ENCODE measurements around the gene PSMD4. TPM values are rescaled to one million over a fixed set of nuclear protein-coding genes. Genes with fewer than 3 reads are reported as not detected.

PSMD4 gene
- total and polyA plus RNA-seq, 2 of the 8 experiments (the other 6 are each of a cell fraction or from before 2014, with no cell fraction given), result 216 to 284 TPM

GRCh38 chr1:151265446-151266236, 11.1 kb downstream of the PSMD4 start:
- Histone ChIP-seq H3K36me3 (ENCODE audit: control insufficient read depth in 2 of 4, insufficient read depth in 4 of 4, low read length in 3 of 4) (peaks cover 15 to 59% (median 38%) of the 10 kb centered on the region in 4 experiments; a peak in 7 of 8 replicates), H3K9ac (replicated peaks in 1 of 4; ENCODE audit: extremely low read depth in 1 of 4, low read depth in 3 of 4, low read length in 3 of 4) (no peak overlapping the region), H3K27ac (ENCODE audit: low read depth, low read length) (no peak overlapping the region), H2BK5ac (ENCODE audit: low read depth, low read length) (no peak overlapping the region), H3K4me1 (replicated peaks in 1 of 4; ENCODE audit: control insufficient read depth in 3 of 4, insufficient read depth in 4 of 4, low read length in 3 of 4) (no peaks in the 10 kb centered on the region; a peak in 1 of 7 replicates), H3K56ac (replicated peaks; ENCODE audit: insufficient read length, low read depth, low read length) (no peak overlapping the region), H2AFZ (ENCODE audit: low read length) (no peak overlapping the region), H2AK5ac (ENCODE audit: low read depth, low read length) (no peak overlapping the region), H2BK12ac (ENCODE audit: low read depth, low read length) (no peak overlapping the region), H2BK20ac (ENCODE audit: low read length) (no peak overlapping the region), H3K79me1 (ENCODE audit: low read depth, low read length) (no peaks in the 10 kb centered on the region), H4K91ac (replicated peaks; ENCODE audit: insufficient read length, low read length) (no peak overlapping the region), H4K5ac (ENCODE audit: insufficient read length, low read depth, low read length) (no peak overlapping the region), H4K8ac (ENCODE audit: extremely low read depth, insufficient read depth, low read length) (no peak overlapping the region), H3K18ac (ENCODE audit: extremely low read depth, low read length) (no peak overlapping the region), H3K9me3 (ENCODE audit: insufficient read depth in 2 of 2, low read depth in 1 of 2, low read length in 1 of 2) (no peaks in the 10 kb centered on the region), H3K4ac (replicated peaks; ENCODE audit: insufficient read length, low read depth, low read length) (no peak overlapping the region), H3K27me3 (replicated peaks in 1 of 4; ENCODE audit: control insufficient read depth in 3 of 4, extremely low read depth in 1 of 4, insufficient read depth in 3 of 4, low read length in 3 of 4) (no peaks in the 10 kb centered on the region), H4K20me1 (replicated peaks in 1 of 2; ENCODE audit: control insufficient read depth in 1 of 2, insufficient read depth in 2 of 2, low read length in 2 of 2) (peaks cover 2 to 3% of the 10 kb centered on the region in 2 experiments), H2BK15ac (ENCODE audit: low read length) (no peak overlapping the region), H3K23me2 (ENCODE audit: low read depth, low read length) (no peaks in the 10 kb centered on the region), H3K14ac (ENCODE audit: insufficient read length) (no peak overlapping the region), H3K79me2 (ENCODE audit: control insufficient read depth in 1 of 2, insufficient read depth in 2 of 2, low read length in 2 of 2) (peaks cover 0 to 7% of the 10 kb centered on the region in 2 experiments; a peak in 1 of 4 replicates), H3K4me2 (ENCODE audit: insufficient read depth in 1 of 2, low read depth in 2 of 2, low read length in 2 of 2) (no peak overlapping the region), H2BK120ac (replicated peaks; ENCODE audit: low read depth, low read length) (no peak overlapping the region), H3K23ac (ENCODE audit: insufficient read length) (no peak overlapping the region), H3K4me3 (ENCODE audit: extremely low read depth in 1 of 4, insufficient read depth in 2 of 4, low read depth in 3 of 4, low read length in 4 of 4) (no peak overlapping the region)
- 83% methylated on average over 14 of the region's 14 CpGs; no CpG with 5 or more reads in 1 of the 2 experiments for WGBS, 2 experiments (ENCODE audit: extremely low coverage in 1 of 2, insufficient coverage in 1 of 2, insufficient read length in 1 of 2, insufficient replicate concordance in 2 of 2, low coverage in 1 of 2, low lambda C conversion rate in 2 of 2, missing lambda C conversion rate in 1 of 2)
- TF ChIP-seq RNF2 (IDR thresholded peaks at IDR 0.05; ENCODE audit: borderline replicate concordance, low read depth, low read length, missing control alignments, poor library complexity, severe bottlenecking) (no peak), JUND (IDR thresholded peaks at IDR 0.05; ENCODE audit: low read length) (no peak), CHD2 (IDR thresholded peaks at IDR 0.05; ENCODE audit: low read length) (no peak), TEAD4 (IDR thresholded peaks at IDR 0.05; ENCODE audit: low read depth, low read length) (no peak)
- FAIRE-seq (no peak), DNase-seq (ENCODE audit: low read depth in 1 of 2, low spot score in 2 of 2) (no peak)
- ChIA-PET POLR2A (ENCODE audit: partially characterized antibody) (interaction anchor here (1.1 to 8.0 kb wide), 4 partner anchors 11 to 15 kb away, joined by 4 to 46 read pairs (median 7); partner anchors contain the start of genes PSMD4 and ZNF687), CTCF (ENCODE audit: partially characterized antibody) (interaction anchor here (7.7 kb wide), 1 partner anchor 13 kb away, joined by 44 read pairs; no protein-coding TSS in a partner anchor)

Measured in H1 (cell line).